Midbrain (tissue), 1 donor: ENCODE measurements around the gene ATRNL1.
"Not testable (repeated sequence)": the region's sequence is repeated elsewhere in the genome, so short reads cannot be mapped to it uniquely, and the experiment has no call there.

Source experiments
- DNase-seq: peaks from one replicate; lab custom pipeline; 2025; lab: John Stamatoyannopoulos, UW

ATRNL1 gene

DNA sequence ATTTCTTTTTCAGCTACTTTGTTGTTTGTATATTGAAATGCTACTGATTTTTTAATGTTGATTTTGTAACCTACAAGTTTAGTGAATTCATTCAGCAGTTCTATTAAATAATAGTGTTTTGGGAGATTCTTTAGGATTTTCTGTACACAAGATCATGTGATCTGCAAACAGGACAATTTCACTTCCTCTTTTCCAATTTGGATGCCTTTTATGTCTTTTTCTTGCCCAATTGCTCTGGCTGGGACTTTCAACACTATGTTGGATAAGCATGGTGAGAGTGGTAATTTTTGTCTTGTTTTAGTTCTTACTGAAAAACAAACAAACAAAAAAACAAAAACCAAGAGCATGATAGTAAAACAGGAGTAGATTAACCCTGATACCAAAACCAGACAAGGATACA lies 316.2 kb downstream of the ATRNL1 start:
- DNase-seq = no peak

DNA sequence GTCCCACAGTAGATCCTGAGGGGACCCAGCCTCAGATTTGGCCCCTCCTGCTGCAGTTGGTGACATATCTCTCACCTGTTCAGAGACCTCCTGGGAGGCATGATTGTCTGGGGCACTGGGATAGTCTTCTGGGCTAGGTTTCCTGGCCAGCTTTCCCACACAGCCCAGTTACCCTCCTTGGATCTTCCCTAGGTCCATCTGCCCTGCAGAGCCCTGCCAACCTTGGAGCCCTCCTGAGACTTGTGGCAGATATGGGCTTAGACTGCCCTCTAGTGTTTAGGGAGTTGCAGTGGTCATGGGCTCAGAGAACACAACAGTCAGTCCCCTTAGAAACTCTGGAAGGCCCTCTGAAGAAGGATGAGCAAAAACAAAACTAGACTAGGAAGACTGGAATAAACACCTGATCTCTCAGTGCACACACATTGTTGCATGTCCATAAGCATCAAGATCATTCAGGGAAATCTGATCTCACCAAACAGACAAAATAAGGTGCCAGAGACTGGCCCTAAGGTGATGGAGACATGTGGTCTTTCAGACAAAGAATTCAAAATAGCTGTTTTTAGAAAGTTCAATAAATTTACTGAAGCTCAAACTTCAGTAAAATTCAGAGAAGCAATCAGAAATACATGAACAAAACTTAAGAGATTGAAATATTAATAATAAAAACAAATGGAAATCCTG lies 324.6 kb downstream of the ATRNL1 start:
- peak; percentile 8 for DNase-seq

DNA sequence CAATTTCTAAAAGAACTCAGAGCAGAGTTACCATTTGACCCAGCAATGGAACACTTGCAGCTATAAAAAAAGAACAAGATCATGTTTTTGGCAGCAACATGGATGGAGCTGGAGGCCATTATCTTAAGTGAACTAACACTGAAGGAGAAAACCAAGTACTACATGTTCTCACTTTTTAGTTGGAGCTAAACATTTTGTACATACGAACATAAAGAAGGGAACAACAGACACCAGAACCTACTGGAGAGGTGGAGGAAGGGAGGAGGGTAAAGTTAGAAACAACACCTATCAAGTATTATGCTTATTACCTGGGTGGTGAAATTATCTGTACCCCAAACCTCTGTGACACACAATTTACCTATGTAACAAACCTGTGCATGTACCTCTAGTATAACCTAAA lies 329.5 kb downstream of the ATRNL1 start:
- no peak for DNase-seq

DNA sequence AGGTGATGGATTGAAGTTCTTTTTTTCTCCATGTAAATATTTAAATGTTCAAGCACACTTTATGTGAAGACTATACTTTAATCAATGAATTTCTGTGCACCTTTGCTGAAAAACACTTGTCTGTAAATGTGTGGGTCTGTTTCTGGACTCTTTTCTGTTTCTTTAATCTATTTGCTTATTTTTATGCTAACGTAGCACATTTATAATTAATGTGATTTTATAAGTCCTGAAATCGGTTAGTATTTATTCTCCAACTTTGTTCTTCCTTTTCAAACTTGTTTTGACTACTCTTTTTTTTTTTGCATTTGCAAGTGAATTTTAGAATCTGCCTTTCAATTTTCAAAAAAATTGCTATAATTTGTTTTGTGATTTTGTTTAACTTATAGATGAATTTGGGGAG lies 334.4 kb downstream of the ATRNL1 start:
- no peak for DNase-seq

DNA sequence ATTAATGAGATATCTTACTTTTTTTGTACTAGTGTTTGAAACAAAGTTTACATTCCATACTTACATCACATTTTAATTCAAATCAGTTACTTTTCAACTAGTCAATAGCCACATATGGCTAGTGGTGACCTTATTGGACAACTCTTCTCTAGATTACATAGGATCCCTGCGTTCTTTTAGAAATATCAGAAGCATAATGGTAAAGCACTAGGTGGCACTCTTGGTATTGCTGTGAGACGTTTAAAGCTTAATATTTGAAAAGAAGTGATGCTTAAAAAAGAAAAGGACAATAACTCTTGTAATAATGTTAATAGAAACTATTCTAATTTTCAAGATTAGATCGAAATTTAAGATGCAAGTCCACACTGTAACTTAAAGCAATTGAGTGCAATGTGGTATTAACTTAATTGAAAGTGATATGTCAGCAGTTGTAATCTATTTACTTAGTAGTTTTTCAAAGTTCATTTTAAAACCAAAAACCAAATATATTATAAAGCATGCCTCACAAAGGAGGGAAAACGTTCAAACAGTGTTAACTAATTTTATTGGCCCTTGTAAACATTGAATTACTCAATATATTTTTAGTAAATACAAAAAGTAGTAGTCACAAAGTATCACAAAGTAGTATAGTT lies 339.1 kb downstream of the ATRNL1 start:
- DNase-seq = peak; percentile 1

DNA sequence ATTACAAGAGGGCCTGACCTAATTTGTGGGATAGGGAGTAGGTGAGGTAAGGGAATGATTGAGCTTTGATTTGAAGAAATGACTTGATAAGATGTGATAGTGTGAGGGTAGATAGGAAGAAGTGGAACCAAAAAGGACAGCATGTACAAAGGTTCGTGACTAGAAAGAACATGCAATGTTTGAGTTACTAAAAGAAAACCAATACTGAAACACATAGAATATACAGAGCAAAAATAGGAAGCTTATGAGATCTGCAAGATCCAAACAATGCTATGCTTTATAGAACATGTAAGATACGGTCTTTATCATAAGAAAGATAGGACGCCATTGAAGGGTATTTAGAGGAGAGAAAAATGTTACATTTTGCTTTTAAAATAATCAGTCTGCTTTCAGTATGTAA lies 343.8 kb downstream of the ATRNL1 start:
- DNase-seq = no peak

DNA sequence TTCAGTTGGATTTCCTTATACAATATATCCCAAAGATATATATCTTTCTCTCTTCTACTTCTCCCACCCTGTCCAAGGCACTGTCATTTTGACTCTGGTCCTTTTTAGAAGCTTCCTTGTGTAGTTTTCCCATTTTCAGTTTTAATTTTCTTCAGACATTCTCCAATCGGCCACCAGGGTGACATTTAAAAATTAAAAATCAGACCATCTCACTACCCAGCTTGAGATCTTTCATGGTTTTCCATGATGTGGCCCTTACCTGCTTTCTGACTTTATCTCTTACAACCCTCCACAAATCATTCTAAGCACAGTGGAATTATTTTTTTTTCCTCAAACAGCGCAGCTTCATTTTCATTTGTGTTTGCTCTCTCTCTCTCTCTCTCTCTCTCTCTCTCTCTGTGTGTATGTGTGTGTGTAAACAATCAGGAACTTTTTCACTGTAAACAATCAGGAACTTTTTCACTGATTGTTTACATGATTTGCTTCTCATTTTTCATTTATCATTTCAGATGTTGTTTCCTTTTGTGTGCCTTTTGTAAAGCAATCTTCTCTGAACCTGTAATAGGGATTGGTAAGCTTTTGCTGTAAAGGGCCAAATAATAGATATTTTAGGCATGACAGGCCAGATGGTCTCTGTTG lies 348.9 kb downstream of the ATRNL1 start:
- DNase-seq = no peak

DNA sequence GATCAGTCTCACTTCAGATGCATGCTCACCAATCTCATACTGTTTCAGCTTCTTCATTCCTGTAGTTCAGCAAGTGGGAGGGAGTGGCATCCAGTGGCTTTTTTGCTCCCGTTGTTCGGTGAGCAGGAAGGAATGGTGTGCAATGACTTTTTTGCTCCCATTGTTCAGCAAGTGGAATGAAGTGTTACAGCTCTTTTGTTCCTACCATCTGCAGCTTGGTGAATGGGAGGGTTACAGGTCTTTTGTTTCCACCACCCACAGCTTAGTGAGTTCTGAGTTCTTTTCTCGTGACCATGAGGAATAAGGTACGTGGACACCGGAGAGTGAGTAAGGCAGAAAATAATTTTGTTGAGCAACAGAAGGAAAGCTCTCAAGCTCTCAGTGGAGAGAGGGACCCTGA lies 363.6 kb downstream of the ATRNL1 start:
- DNase-seq = no peak

DNA sequence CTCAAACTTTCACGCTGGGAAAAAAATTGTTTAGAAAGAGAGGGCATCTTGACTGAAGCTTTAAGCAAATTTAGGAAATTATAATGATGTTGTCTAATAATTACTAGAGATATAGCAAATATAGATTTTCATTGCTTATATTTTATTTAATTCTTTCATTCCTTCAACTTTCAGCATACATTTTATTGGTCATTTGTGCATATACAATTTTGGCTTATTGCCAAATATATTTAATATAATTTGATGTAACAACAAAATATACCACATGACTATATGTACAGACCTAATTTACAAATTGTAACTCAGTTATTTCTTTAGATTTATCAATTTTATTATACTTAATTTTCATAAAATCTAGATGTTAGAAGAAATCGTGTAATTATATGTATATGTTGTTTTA lies 390.1 kb downstream of the ATRNL1 start:
- DNase-seq = no peak

DNA sequence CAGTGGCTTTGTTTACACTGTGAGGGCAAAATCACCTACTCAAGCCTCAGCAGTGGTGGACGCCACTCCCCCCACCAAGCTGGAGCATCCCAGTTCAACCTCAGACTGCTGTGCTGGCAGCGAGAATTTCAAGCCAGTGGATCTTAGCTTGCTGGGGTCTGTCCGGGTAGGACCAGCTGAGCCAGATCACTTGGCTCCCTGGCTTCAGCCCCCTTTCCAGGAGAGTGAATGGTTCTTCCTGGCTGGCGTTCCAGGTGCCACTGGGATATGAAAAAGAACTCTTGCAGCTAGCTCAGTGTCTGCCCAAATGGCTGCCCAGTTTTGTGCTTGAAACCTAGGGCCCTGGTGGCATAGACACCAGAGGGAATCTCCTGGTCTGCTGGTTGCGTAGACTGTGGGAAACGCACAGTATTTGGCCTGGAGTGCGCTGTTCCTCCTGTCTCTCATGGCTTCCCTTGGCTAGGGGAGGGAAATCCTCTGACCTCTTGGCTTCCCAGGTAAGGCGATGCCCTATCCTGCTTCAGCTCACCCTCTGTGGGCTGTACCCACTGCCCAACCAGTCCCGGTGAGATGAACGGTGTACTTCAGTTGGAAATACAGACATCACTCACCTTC lies 398.5 kb downstream of the ATRNL1 start:
- no peak for DNase-seq

DNA sequence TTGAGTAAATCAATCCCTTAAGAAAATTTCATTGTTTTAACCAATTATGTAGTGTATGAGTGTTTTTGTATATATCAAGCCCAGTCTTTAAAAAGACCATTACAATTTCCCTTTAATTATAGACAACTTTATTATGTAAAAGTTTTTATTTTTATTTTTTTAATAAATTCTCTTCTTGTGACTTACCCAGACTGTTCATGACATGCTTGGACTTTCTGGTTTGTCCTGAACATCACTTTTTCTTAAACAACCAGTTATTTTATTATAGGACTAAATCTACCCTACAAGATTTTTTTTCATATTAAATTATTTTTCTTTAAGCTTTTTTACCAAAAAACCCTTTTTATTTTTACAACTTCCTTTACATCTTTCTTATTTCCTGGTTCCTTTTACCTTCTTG lies 410.4 kb downstream of the ATRNL1 start:
- DNase-seq = no peak

DNA sequence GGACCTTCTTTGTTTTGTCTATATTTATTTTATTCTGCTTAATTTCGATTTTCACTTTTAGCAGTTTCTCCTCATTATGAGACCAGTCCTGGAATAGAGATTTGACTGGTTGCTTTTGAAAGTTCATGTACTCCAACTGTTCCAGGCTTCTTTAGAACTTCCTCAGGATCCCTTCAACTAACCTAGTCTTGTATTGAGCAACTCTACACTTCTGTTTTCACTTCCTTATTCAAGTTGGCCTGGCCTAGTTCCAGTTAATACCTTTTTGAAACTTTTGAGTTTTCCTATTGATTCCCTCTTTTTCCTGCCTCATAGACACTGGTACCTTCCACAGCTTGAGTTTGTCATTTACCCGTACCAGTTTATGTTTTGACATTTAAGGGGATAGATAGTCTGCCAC lies 421.7 kb downstream of the ATRNL1 start:
- no peak for DNase-seq

DNA sequence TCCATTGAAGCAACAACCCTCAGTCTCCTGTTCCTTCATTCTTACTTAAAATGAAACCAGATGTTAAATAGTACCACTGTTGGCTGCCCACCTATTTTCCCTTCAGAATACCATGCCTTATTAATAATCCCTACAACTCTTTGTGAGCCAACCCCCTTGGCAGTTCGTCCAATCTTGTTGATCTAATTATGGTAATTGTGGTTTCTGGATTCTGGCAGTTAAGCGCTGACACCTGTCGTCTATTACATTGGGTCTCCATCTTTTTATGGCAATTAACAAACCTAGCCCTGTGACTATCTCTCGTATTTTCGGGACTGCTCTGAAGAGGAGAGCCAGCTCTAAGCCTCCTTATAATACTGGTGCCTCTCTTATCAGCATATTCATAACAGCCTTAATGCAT lies 432.0 kb downstream of the ATRNL1 start:
- no peak for DNase-seq

DNA sequence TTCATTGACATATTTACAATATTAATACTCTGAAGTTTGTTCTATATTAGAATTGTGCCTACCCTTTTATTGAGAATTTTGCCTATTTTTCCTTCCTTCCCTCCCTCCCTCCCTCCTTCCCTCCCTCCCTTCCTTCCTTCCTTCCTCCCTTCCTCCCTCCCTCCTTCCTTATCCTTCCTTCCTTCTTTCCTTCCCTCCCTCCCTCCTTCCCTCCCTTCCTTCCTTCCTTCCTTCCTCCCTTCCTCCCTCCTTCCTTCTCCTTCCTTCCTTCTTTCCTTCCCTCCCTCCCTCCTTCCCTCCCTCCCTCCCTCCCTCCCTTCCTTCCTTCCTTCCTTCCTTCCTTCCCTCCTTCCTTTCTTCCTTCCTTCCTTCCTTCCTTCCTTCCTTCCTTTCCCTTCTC lies 434.5 kb downstream of the ATRNL1 start:
- DNase-seq = not testable (repeated sequence)

DNA sequence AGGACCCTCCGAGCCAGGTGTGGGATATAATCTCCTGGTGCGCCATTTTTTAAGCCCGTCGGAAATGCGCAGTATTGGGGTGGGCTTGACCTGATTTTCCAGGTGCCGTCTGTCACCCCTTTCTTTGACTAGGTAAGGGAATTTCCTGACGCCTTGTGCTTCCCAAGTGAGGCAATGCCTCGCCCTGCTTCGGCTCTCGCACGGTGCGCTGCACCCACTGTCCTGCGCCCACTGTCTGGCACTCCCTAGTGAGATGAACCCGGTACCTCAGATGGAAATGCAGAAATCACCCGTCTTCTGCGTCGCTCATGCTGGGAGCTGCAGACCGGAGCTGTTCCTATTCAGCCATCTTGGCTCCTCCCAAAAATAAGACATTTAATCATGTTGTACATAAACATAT lies 443.2 kb downstream of the ATRNL1 start:
- DNase-seq = not testable (repeated sequence)

DNA sequence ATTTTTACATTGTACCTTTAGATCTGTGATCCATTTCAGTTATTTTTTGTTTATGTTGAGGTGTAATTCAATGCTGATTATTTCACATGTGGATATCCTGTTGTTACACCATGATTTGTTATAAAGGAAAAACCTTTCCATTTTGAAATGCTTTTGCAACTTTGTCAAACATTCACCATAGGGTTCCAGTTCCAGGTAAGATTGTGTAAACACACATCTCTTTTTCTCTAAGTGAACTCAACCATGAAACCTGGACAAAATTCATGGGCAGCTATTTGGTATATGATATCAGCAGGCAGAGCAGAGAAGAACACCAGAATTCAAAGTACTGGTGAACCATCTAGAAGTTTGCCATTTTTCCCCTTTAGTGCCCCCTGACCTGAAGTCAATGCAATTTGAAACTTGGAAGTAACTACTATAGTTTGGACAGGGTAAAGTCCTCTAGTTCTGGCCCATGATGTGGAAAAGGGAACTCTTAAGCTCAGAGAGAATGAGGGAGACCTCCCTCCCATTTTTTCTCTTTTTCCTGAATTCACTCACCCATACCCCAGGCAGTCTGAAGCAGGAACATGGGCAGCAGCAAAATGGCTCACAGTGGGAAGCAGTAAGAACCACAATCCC lies 446.1 kb downstream of the ATRNL1 start:
- DNase-seq = no peak

DNA sequence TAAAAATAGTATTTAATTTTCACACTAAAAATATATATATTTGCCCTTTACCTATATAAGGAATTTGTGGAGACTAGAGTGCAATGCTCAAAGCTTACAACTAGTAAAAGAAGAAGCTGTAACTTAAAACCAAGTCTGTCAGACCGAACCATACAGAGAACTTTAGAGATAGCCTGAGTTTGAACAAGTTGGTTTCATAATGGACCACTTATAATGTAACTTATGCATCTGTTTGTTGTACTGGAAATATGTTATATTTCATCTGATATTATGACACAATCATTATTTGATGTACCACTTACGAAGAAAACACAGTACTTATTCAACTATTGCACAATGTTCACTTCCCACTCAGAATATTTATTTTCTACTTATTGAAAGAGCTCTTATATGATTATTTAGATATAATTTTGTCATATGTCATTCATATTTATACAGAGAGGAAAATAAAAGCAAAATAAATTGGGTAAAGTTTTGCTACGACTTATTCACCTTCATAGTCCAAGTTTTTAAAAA lies 462.8 kb downstream of the ATRNL1 start:
- no peak for DNase-seq

DNA sequence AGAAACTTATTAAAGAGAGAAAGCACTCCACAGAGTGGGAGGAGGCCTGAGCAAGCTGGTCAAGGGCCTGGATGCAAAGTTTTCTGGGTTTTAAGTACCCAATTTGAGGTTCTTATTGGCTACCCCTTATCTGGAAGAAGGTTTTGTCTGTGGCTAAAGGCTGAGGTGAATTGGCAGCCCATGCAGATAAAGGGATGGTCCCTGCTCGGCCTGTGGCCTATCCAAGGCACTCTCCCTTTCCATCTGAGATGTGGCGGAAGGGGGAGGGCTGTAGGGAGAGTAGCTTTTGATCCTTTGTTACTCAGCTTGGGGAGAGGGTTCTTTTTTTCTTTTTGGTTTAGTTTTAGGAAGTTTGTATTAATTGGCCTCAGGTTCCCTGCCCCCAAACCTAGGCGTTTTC lies 465.1 kb downstream of the ATRNL1 start:
- DNase-seq = no peak

DNA sequence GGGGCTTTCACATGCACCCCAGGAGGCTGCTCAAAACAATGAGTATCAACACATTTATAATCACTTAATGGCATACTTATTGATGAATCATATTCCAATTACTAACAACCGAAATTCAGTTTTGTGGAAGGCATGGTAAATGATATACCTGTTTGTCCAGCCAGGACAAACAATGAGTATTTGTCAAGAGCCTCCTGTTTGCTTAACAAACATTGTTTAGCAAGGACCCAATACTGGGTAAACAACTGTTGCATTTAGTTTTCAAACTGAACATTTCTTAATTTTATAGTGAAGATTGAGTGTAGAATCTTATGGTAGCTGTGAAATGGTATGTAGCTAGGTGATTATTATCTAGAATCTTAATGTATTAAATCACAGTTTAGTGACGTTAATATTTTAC lies 473.7 kb downstream of the ATRNL1 start:
- DNase-seq = no peak

DNA sequence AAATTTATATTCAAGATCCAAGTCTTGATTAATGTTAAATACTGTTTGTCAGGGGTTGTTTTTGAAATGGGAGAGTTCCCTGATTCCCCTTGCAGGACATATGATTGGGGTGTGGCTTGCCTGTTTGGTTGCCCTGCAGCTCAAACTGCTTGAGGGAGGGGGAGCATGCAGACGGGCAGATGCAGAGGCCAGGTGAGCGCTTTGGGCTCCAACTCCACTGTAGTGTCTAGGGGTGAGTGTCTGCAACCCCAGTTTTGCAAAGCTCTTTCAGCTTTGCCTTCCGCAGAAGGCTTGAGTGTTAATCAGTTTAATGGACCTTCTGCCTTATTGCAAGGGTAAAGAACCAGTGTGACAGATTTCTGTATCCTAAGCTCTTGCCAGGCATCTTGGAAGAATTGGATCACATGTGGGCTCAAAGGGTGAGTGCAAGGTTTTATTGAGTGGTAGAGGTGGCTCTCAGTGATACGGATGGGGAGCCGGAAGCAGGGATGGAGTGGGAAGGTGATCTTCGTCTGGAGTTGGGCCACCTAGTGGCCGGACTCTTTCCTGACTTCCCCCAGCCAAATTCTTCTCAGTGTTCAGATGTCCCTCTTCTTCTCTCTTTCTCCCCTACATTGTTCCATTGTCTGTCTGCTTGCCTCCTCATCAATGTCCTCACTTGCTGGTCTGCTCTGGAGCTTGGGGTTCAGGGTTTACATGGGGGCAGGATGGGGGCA lies 479.7 kb downstream of the ATRNL1 start:
- DNase-seq = no peak

DNA sequence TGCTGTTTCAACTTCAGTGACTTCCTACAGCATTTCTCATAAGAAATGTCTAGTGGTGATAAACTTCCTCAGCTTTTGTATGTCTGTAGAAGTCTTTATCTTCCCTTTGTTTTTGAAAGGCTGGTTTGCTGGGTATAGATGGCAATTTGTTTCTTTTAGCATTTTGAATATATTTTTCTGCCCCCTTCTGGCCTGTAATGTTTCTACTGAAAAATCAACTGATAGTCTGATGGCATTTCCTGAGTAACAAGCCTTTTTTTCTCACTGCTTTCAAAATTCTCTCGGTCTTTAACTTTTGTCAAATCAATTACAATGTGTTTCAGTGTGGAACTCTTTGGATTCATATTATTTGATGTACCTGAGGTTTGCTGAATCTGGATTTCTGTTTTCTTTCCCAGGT lies 487.1 kb downstream of the ATRNL1 start:
- DNase-seq = no peak

DNA sequence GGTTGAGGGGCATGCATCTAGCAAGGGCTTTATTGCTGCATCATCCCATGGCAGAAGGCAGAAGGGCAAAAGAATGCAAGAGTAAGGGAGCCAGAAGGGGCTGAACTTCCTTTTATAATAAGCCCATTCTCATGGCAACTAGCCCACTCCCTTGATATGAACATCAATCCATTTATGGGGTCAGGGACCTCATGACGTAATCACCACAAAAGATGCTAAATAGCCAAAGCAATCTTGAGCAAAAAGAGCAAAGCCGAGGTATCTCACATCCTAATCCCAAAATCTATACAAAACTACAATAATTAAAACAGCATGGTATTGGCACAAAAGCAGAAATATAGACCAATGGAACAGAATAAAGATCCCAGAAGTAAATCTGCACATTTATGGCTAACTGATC lies 499.9 kb downstream of the ATRNL1 start:
- DNase-seq = no peak
